Stomach smooth muscle (tissue), 2 donors: ENCODE results near the gene RIMBP2.

Source experiments
- H3K27ac ChIP-seq: one replicate; pipeline ENCODE4 v1.7.0; 2013; ENCODE audit warnings: mild to moderate bottlenecking, low read length, inconsistent platforms
- H3K27me3 ChIP-seq, 2 donors: one replicate each; pipeline ENCODE4 v1.7.0; 2013; ENCODE audit warnings: low read length in 2 of 2; ENCODE audit not compliant: insufficient read depth in 2 of 2, control insufficient read depth in 1 of 2
- H3K36me3 ChIP-seq, 2 donors: one replicate each; pipeline ENCODE4 v1.7.0; 2013; ENCODE audit warnings: low read length in 2 of 2; ENCODE audit not compliant: control insufficient read depth in 2 of 2, insufficient read depth in 2 of 2
- H3K4me1 ChIP-seq: one replicate; pipeline ENCODE4 v1.7.0; 2013; ENCODE audit warnings: low read length; ENCODE audit not compliant: control insufficient read depth, insufficient read depth
- H3K4me3 ChIP-seq, 2 donors: one replicate each; pipeline ENCODE4 v1.7.0; 2013; ENCODE audit warnings: low read length in 2 of 2
- H3K9ac ChIP-seq, 2 donors: one replicate each; pipeline ENCODE4 v1.7.0; 2013; ENCODE audit warnings: low read length in 2 of 2, mild to moderate bottlenecking in 1 of 2
- H3K9me3 ChIP-seq, 2 donors: one replicate each; pipeline ENCODE4 v1.7.0; 2013; ENCODE audit warnings: low read length in 2 of 2; ENCODE audit not compliant: control insufficient read depth in 2 of 2
- donor health status: healthy.
- donor health status: Pancreatic carcinoma.

Gene RIMBP2

DNA sequence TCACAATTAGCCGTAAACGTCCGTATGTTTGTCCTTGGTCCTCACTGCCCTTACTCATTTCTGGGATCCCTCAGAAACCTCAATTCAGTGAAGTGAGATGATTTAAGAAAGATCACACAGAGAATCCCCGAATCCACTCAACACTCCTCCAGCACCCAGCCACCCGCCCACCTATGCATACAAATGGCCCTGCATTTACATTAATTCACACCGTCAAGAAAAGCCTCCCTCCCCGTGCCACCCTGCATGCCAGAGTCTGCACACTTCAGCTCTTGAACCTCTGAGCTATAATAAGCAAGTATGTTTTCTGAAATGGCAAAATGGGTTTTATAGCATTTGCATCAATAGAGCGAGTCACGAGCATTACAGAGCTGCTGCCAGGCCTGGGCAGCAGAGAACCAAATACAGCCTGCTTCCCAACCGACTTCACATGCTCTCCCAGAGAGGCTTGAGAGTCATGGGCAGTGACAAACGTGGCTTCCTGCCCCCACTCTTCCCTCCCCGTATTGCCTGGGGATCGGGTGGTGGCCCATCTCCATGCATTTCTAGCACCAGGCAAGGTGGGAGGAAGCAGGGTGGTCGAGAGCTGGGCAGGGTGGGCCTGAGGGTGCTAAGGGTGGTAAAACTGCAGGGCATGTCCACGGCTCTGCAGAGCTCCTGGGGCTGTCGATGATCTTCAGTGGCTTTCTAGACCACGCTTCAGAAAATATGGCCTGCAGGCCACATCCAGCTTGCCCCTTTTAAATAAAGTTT lies 177.6 kb downstream of the RIMBP2 start:
- Histone ChIP-seq H3K36me3 (no peaks in the 10 kb centered on the region), H3K4me1 (no peaks in the 10 kb centered on the region), H3K4me3 (no peak overlapping the region), H3K9me3 (peaks cover 5 to 6% of the 10 kb centered on the region in 2 donors), H3K27ac (no peak overlapping the region), H3K27me3 (no peaks in the 10 kb centered on the region), H3K9ac (no peak overlapping the region)

DNA sequence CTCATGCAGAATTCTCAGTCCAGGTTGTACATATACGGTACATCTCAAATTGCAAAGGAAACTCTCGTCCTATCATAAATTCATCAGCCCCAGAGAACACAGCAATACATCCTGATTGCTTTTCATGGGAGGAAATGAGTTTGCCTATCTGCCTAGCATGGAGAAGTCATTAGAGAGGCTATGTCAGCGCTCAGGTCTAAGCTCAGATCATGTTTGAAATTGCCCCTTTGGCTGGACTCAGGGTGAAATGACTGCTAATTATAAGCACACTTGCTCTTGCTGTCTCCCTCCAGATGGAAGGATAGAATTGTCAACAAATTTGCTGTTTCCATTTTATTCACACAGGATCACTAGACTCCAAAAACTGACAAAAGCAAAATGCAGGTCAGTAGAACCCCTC lies 178.4 kb downstream of the RIMBP2 start:
- Histone ChIP-seq H3K27me3 (no peaks in the 10 kb centered on the region), H3K9ac (no peak overlapping the region), H3K4me3 (no peak overlapping the region), H3K9me3 (peaks cover 5 to 6% of the 10 kb centered on the region in 2 donors), H3K4me1 (no peaks in the 10 kb centered on the region), H3K27ac (no peak overlapping the region), H3K36me3 (no peaks in the 10 kb centered on the region)

DNA sequence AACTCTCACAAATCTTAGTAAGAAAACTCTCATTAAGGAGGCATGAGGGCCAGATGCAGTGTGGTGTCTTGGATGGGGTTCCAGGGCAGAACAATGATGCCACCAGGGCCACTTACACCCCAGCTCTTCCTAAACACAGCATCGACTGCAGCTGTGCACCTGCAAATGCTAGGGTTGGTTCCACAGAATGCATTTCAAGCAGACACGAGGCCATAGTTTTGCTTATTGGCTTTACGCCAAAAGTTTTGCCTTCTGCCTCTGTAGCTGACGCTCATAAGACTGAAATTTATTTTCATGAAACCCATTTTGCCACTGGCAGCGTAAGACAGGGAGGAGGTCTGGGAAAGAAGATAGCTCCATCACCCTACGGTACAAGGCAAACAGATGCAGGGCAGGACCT lies 179.0 kb downstream of the RIMBP2 start:
- H3K36me3 ChIP-seq, result no peaks in the 10 kb centered on the region
- H3K9ac ChIP-seq, result no peak overlapping the region
- no peaks in the 10 kb centered on the region for H3K4me1 ChIP-seq
- H3K9me3 ChIP-seq, result peaks cover 5 to 6% of the 10 kb centered on the region in 2 donors
- H3K4me3 ChIP-seq, result no peak overlapping the region
- H3K27ac ChIP-seq, result no peak overlapping the region
- no peaks in the 10 kb centered on the region for H3K27me3 ChIP-seq

DNA sequence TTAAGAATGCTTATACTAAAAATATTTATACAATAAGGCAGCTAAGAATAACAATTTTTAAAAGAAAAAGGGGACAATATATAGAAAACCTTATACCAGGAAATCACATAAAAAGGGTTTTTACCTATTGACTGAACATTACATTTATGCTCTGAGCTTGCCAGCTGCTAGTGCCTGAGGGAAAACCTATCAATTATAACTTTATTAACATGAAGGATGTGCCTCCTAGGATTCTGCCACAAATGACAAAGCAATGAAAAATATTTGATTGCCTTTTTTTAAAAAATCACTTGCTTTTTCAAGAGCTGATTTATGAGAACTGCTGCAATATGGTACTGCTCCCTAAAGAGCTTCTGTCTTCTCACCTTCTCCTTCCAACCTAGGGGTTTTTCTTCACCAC lies 185.7 kb downstream of the RIMBP2 start:
- no peak overlapping the region for H3K27ac ChIP-seq
- H3K4me1 ChIP-seq, result no peaks in the 10 kb centered on the region
- no peaks in the 10 kb centered on the region for H3K27me3 ChIP-seq
- H3K9me3 ChIP-seq, result no peaks in the 10 kb centered on the region
- H3K9ac ChIP-seq, result no peak overlapping the region
- no peaks in the 10 kb centered on the region for H3K36me3 ChIP-seq
- no peak overlapping the region for H3K4me3 ChIP-seq

DNA sequence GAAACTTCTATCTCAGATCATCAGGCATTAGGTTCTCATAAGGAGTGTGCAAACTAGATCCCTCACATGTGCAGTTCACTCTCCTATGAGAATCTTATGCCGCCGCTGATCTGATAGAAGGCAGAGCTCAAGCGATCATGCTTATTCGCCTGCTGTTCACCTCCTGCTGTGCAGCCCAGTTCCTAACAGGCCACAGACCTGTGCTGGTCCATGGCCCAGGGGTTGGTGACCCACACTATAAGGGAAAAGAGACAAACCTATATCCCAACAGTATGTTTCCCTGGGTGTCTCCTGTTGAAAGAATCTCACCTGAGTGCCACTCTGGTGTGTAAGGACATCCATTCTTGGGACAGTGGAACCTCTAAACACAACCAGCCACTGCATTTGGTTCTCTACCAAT lies 186.3 kb downstream of the RIMBP2 start:
- Histone ChIP-seq H3K4me3 (no peak overlapping the region), H3K9me3 (no peaks in the 10 kb centered on the region), H3K9ac (no peak overlapping the region), H3K4me1 (no peaks in the 10 kb centered on the region), H3K36me3 (no peaks in the 10 kb centered on the region), H3K27ac (no peak overlapping the region), H3K27me3 (no peaks in the 10 kb centered on the region)

DNA sequence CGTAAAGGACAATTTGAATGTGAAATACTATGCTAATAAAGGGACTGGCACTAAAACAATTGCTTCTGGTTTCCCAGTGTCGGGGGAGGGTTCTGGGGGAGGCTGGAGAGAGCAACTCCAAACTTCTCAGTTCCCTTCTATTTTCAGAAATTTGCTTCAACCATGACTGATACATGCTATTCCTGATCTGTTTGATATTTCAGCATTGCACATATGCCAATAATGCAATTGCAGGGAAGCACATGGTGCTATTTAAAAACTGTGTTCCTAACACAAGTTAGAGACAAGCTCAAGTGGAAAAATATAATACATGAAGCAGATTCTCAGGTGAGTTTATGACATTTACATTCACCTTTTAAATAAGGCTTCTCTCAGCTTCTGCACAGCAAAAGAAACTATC lies 188.9 kb downstream of the RIMBP2 start:
- no peak overlapping the region for H3K27ac ChIP-seq
- H3K9ac ChIP-seq, result no peak overlapping the region
- H3K9me3 ChIP-seq, result no peaks in the 10 kb centered on the region
- H3K4me1 ChIP-seq, result no peaks in the 10 kb centered on the region
- no peak overlapping the region for H3K4me3 ChIP-seq
- no peaks in the 10 kb centered on the region for H3K36me3 ChIP-seq
- no peaks in the 10 kb centered on the region for H3K27me3 ChIP-seq

DNA sequence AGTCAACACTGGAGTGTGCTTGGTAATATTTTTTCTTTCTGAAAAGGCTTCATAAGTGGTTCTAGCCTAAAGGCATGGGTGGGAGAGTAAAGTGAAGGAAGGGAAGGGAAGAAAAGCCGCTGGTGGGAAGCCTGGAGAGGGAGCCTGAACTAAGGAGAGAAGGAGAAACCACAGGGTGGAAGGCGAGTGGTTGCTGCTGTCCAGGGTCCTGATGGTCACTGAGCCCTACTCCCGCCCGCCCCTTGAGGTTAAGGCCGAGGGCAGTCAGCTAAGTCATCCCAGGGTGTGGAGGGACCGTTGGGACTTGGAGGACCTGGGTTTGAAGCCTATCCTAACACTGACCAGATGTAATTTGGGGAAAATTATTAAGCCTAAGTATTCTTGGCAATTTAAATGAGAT lies 189.3 kb downstream of the RIMBP2 start:
- no peaks in the 10 kb centered on the region for H3K27me3 ChIP-seq
- H3K4me1 ChIP-seq, result no peaks in the 10 kb centered on the region
- no peaks in the 10 kb centered on the region for H3K36me3 ChIP-seq
- no peak overlapping the region for H3K4me3 ChIP-seq
- no peaks in the 10 kb centered on the region for H3K9me3 ChIP-seq
- H3K27ac ChIP-seq, result no peak overlapping the region
- no peak overlapping the region for H3K9ac ChIP-seq

DNA sequence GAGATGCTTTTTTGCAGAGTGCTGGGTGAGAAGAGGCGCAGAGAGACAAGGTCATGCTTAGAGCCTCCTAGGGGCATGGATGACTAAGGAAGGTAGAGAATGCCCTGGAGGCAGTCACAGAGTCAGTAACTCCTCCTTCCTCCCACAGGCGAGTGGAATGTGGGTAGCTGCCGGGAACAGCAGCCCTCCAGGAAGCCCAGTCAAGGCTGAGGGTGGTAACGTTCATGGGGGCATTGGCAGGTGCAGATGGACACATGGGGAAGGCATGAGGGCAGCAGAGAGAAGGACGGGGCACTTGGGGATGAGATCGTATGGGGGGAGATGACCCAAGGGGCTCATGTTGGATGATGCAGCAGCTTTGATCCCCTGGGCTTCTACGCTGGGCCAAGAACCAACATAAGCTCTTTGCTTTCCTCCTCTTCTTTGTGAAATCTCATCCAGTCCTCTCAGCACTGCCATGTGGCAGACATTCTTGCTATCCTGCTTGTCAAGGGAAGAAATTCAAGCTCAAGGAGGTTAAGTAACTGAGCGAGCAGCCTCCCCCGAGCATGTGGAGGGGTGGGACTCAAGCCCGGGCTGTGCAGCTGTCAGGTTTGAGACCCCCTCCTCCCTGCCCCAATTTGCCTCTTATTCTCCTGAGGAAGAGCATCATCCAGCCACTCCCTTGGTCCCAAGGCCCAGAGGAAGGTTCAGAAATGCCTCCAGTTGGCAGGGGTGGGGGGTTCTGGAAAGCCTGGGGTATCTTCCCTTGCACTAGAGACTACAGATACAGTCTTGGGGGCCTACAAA lies 190.5 kb downstream of the RIMBP2 start:
- Histone ChIP-seq H3K4me3 (no peak overlapping the region), H3K9ac (no peak overlapping the region), H3K4me1 (no peaks in the 10 kb centered on the region), H3K9me3 (no peaks in the 10 kb centered on the region), H3K27me3 (no peaks in the 10 kb centered on the region), H3K27ac (no peak overlapping the region), H3K36me3 (no peaks in the 10 kb centered on the region)

DNA sequence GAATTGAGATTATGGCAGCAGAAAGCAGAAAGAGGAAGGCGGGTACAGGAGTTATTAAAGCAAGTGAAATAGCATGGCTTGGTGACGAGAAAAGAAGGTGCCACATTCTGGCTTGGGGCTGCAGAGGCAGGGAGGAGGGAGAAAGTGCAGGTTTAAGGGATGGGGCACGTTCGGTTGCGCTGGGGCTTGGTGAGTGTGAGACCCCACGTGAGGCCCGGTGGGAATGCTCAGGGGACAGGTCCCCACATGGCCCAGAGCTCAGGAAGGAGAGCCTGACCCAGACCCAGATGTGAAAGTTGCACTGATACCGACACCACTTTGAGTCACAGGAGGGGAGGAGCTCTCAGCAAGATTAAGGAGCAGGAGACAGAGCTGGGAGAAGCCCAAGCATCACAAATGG lies 191.3 kb downstream of the RIMBP2 start:
- H3K27me3 ChIP-seq, result no peaks in the 10 kb centered on the region

DNA sequence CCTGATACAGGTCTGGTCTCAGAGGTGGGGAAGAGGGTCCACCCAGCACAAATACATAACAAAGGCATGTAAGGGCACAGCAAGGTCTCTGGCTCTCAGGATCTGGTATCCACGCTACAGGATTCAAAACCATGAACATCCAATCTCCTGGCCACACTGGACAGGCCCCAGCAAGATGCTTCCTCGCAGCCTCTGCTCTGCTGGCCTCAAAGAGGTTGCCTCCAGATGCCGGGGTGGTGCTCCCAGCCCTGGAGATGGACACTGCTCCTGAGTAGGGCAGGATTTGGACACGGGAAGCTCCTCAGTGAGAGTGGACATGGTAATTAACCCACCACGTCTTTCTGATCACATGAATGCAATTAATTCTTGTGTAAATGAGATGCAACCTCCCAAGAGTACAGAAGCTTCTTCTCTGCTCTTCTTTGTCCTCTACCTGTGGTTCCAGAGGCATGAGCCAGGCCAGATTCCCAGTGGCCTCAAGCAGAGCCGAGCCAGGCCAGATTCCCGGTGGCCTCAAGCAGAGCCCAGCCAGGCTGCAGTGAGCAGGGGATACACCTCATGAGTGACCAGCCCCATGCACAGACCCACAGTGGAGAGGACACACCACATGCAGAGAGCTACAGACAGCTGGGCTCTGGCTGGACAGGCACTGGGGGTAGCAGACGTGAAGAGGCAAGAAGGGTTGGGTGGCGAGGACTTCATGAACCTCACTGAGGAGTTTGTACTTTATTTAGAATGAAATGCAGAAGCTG lies 192.1 kb downstream of the RIMBP2 start:
- Histone ChIP-seq H3K36me3 (no peaks in the 10 kb centered on the region), H3K9ac (no peak overlapping the region), H3K4me3 (no peak overlapping the region), H3K27ac (no peak overlapping the region), H3K27me3 (no peaks in the 10 kb centered on the region), H3K4me1 (no peaks in the 10 kb centered on the region), H3K9me3 (peaks cover 3 to 6% of the 10 kb centered on the region in 2 donors)

More for the DNA sequence above, 191.3 kb downstream of the RIMBP2 start:
- no peaks in the 10 kb centered on the region for H3K4me1 ChIP-seq
- H3K9ac ChIP-seq, result no peak overlapping the region
- no peaks in the 10 kb centered on the region for H3K36me3 ChIP-seq
- H3K4me3 ChIP-seq, result no peak overlapping the region
- no peak overlapping the region for H3K27ac ChIP-seq
- H3K9me3 ChIP-seq, result peaks cover 0 to under 1% of the 10 kb centered on the region in 2 donors
